Measurements from ENCODE around the gene MECP2.

MECP2 gene

GRCh38 chrX:154123241-154124219, 26.0 kb upstream of the MECP2 start:
- TF ChIP-seq CTCF (IDR thresholded peaks at IDR 0.05; ENCODE audit: insufficient read depth, low read depth, low read length, missing control alignments), result no peak
- no peak for DNase-seq (ENCODE audit: low read depth)
- no peak overlapping the region for H3K4me3 ChIP-seq (ENCODE audit: low read length)

- no peak overlapping the region for H3K4me3 ChIP-seq (ENCODE audit: low read length)
- DNase-seq (ENCODE audit: low read depth), result peak; percentile 42
- no peak for TF ChIP-seq CTCF (IDR thresholded peaks at IDR 0.05; ENCODE audit: insufficient read depth, low read depth, low read length, missing control alignments)
Measured at GRCh38 chrX:154121961-154122360, 24.4 kb upstream of the MECP2 start.

- no peak overlapping the region for H3K4me3 ChIP-seq (ENCODE audit: low read length)
- no peak for DNase-seq (ENCODE audit: low read depth)
- TF ChIP-seq CTCF (IDR thresholded peaks at IDR 0.05; ENCODE audit: insufficient read depth, low read depth, low read length, missing control alignments), result no peak
Measured at GRCh38 chrX:154121207-154121606, 23.7 kb upstream of the MECP2 start.

- no peak for TF ChIP-seq CTCF (IDR thresholded peaks at IDR 0.05; ENCODE audit: insufficient read depth, low read depth, low read length, missing control alignments)
- DNase-seq (ENCODE audit: low read depth), result no peak
- no peak overlapping the region for H3K4me3 ChIP-seq (ENCODE audit: low read length)
Measured at GRCh38 chrX:154120567-154120966, 23.1 kb upstream of the MECP2 start.

GRCh38 chrX:154117566-154117965, 20.0 kb upstream of the MECP2 start:
- no peak for DNase-seq (ENCODE audit: low read depth)
- TF ChIP-seq CTCF (IDR thresholded peaks at IDR 0.05; ENCODE audit: insufficient read depth, low read depth, low read length, missing control alignments), result no peak
- H3K4me3 ChIP-seq (ENCODE audit: low read length), result no peak overlapping the region

- H3K4me3 ChIP-seq (ENCODE audit: low read length), result no peak overlapping the region
- no peak for DNase-seq (ENCODE audit: low read depth)
- TF ChIP-seq CTCF (IDR thresholded peaks at IDR 0.05; ENCODE audit: insufficient read depth, low read depth, low read length, missing control alignments), result no peak
Measured at GRCh38 chrX:154116426-154117211, 19.1 kb upstream of the MECP2 start.

Data from epithelial cell of esophagus (primary cell).